ENCODE results near the gene DVL2. TPM values are rescaled to one million over a fixed set of nuclear protein-coding genes. Genes with fewer than 3 reads are reported as not detected.
A peak's percentile ranks its signal among the peaks of the same experiment; 100 is the strongest.

DVL2 gene
- total RNA-seq, 1 experiment from 2014 or later, result 41.3 TPM

- peaks cover 8% of the 10 kb centered on the region for H3K4me1 Mint-ChIP-seq (ENCODE audit: low read depth, unreplicated experiment)
- Histone ChIP-seq H3K27me3 (replicated peaks; ENCODE audit: control insufficient read depth, insufficient read depth, low read length) (no peaks in the 10 kb centered on the region), H3K9me3 (no peaks in the 10 kb centered on the region), H3K4me1 (peaks cover 3% of the 10 kb centered on the region; the same call in 1 of the 2 replicates), H3K4me3 (ENCODE audit: low read depth, low read length) (peak within 1 kb of the TSS; percentile 54), H3K36me3 (ENCODE audit: control insufficient read depth, insufficient read depth, low read length) (no peaks in the 10 kb centered on the region)
- peak within 1 kb of the TSS; percentile 85 for H3K4me3 Mint-ChIP-seq (ENCODE audit: unreplicated experiment)
- no TSS peak for BruUV-seq (replicated peaks)
- H3K36me3 Mint-ChIP-seq (ENCODE audit: insufficient read depth, unreplicated experiment), result peaks cover 5% of the 10 kb centered on the region
- peak; percentile 91 to 92 for DNase-seq
- intact Hi-C loops (cut with micrococcal nuclease; ENCODE audit: unreplicated experiment), result loop anchor here (1.0 kb wide), 1 partner anchor 13 kb away; the partner anchor contains the start of gene YBX2
- H3K9me3 Mint-ChIP-seq (ENCODE audit: unreplicated experiment), result no peaks in the 10 kb centered on the region
- TF ChIP-seq CTCF (IDR thresholded peaks at IDR 0.05; ENCODE audit: insufficient read depth in 1 of 2, low read depth in 1 of 2, low read length in 1 of 2, severe bottlenecking in 1 of 2, unreplicated experiment in 1 of 2), result no peak
- POLR2A ChIA-PET, result interaction anchor here (0.6 to 1.5 kb wide), 5 partner anchors 10 to 279 kb away, joined by 3 to 5 read pairs (median 3); partner anchors contain the start of gene TMEM256
- H3K27ac Mint-ChIP-seq (ENCODE audit: unreplicated experiment), result peak within 1 kb of the TSS; percentile 85
- no peaks in the 10 kb centered on the region for H3K27me3 Mint-ChIP-seq (ENCODE audit: insufficient read depth, unreplicated experiment)
- CTCF ChIA-PET, result interaction anchor here (0.6 to 1.8 kb wide), 9 partner anchors 11 to 603 kb away, joined by 3 to 20 read pairs (median 6); partner anchors contain the start of gene ATP1B2
Observed at GRCh38 chr17:7281074-7281952, 47.0 kb upstream of the DVL2 start, which contains the start of gene SLC2A4. SLC2A4 (plus strand) TSS chr17:7281718; CDS start chr17:7281935, 217 bp downstream.

- no TSS peak for BruUV-seq (replicated peaks)
- Mint-ChIP-seq H3K4me1 (ENCODE audit: low read depth, unreplicated experiment) (peaks cover 8% of the 10 kb centered on the region), H3K27ac (ENCODE audit: unreplicated experiment) (peak overlapping the region; percentile 85), H3K4me3 (ENCODE audit: unreplicated experiment) (peak overlapping the region; percentile 85), H3K27me3 (ENCODE audit: insufficient read depth, unreplicated experiment) (no peaks in the 10 kb centered on the region), H3K9me3 (ENCODE audit: unreplicated experiment) (no peaks in the 10 kb centered on the region), H3K36me3 (ENCODE audit: insufficient read depth, unreplicated experiment) (peaks cover 5% of the 10 kb centered on the region)
- DNase-seq, result peak; percentile 67 to 81
- POLR2A ChIA-PET, result interaction anchor here (0.8 to 1.5 kb wide), 3 partner anchors 11 to 124 kb away, joined by 3 to 5 read pairs (median 3); partner anchors contain the start of gene TMEM256
- TF ChIP-seq CTCF (IDR thresholded peaks at IDR 0.05; ENCODE audit: insufficient read depth in 1 of 2, low read depth in 1 of 2, low read length in 1 of 2, severe bottlenecking in 1 of 2, unreplicated experiment in 1 of 2), result peak; percentile 59 to 68
- H3K36me3 ChIP-seq (ENCODE audit: control insufficient read depth, insufficient read depth, low read length), result no peaks in the 10 kb centered on the region
- peaks cover 3% of the 10 kb centered on the region; the same call in 1 of the 2 replicates for H3K4me1 ChIP-seq
- no peaks in the 10 kb centered on the region for H3K9me3 ChIP-seq
- intact Hi-C loops (cut with micrococcal nuclease; ENCODE audit: unreplicated experiment), result loop anchor here (1.0 kb wide), 2 partner anchors 14 to 65 kb away; partner anchors contain the start of gene YBX2
- CTCF ChIA-PET, result interaction anchor here (0.7 to 1.8 kb wide), 5 partner anchors 11 to 370 kb away, joined by 3 to 20 read pairs (median 6); partner anchors contain the start of gene ATP1B2
- no peaks in the 10 kb centered on the region for H3K27me3 ChIP-seq (replicated peaks; ENCODE audit: control insufficient read depth, insufficient read depth, low read length)
- peak overlapping the region; percentile 38 for H3K4me3 ChIP-seq (ENCODE audit: low read depth, low read length)
Observed at GRCh38 chr17:7280519-7281073, 46.3 kb upstream of the DVL2 start.

- Mint-ChIP-seq H3K36me3 (ENCODE audit: insufficient read depth, unreplicated experiment) (peaks cover 5% of the 10 kb centered on the region), H3K27me3 (ENCODE audit: insufficient read depth, unreplicated experiment) (no peaks in the 10 kb centered on the region), H3K4me1 (ENCODE audit: low read depth, unreplicated experiment) (peaks cover 8% of the 10 kb centered on the region), H3K27ac (ENCODE audit: unreplicated experiment) (no peak overlapping the region), H3K4me3 (ENCODE audit: unreplicated experiment) (no peak overlapping the region), H3K9me3 (ENCODE audit: unreplicated experiment) (no peaks in the 10 kb centered on the region)
- intact Hi-C loops (cut with micrococcal nuclease; ENCODE audit: unreplicated experiment), result no loop called here
- H3K4me1 ChIP-seq, result peaks cover 3% of the 10 kb centered on the region; the same call in 1 of the 2 replicates
- TF ChIP-seq CTCF (IDR thresholded peaks at IDR 0.05; ENCODE audit: insufficient read depth in 1 of 2, low read depth in 1 of 2, low read length in 1 of 2, severe bottlenecking in 1 of 2, unreplicated experiment in 1 of 2), result no peak
- H3K9me3 ChIP-seq, result no peaks in the 10 kb centered on the region
- H3K27me3 ChIP-seq (replicated peaks; ENCODE audit: control insufficient read depth, insufficient read depth, low read length), result no peaks in the 10 kb centered on the region
- H3K4me3 ChIP-seq (ENCODE audit: low read depth, low read length), result no peak overlapping the region
- no peak for DNase-seq
- POLR2A ChIA-PET, result no interaction called here
- no TSS peak for BruUV-seq (replicated peaks)
- no peaks in the 10 kb centered on the region for H3K36me3 ChIP-seq (ENCODE audit: control insufficient read depth, insufficient read depth, low read length)
- CTCF ChIA-PET, result no interaction called here
Observed at GRCh38 chr17:7279448-7279847, 45.1 kb upstream of the DVL2 start.

Data from Caco-2 (cell line).